Medulla oblongata (tissue), 1 donor: ENCODE results near the gene GALNT10.

Source experiments
- DNase-seq: peaks from one replicate; pipeline ENCODE4 v3.0.0-alpha.2; 2015; ENCODE audit errors: extremely low spot score

The GALNT10 gene

GRCh38 chr5:154375329-154376008, 184.9 kb downstream of the GALNT10 start:
- no peak for DNase-seq

DNA sequence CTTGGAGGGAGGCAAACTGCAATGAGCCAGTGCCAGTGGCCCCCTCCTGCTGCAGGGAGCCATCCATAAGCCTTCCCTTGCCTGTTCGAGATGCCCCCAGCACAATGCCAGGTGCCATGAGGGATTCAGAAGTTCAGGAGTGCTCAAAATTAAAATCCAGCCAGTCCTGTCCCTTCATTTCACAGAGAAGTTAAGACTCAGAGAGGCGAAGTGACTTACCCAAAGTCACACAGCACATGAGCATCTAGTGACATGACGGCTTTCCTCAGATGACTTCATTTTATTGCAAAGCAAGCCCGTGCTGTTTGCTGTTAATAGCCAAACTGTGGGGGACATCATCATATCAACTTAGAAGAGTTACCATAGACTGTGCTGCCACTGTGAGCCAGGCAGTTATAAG, 185.9 kb downstream of the GALNT10 start:
- DNase-seq = no peak

- DNase-seq = no peak
Measured at GRCh38 chr5:154377754-154378533, 187.4 kb downstream of the GALNT10 start.

GRCh38 chr5:154380263-154380662, 189.7 kb downstream of the GALNT10 start:
- DNase-seq = no peak

DNA sequence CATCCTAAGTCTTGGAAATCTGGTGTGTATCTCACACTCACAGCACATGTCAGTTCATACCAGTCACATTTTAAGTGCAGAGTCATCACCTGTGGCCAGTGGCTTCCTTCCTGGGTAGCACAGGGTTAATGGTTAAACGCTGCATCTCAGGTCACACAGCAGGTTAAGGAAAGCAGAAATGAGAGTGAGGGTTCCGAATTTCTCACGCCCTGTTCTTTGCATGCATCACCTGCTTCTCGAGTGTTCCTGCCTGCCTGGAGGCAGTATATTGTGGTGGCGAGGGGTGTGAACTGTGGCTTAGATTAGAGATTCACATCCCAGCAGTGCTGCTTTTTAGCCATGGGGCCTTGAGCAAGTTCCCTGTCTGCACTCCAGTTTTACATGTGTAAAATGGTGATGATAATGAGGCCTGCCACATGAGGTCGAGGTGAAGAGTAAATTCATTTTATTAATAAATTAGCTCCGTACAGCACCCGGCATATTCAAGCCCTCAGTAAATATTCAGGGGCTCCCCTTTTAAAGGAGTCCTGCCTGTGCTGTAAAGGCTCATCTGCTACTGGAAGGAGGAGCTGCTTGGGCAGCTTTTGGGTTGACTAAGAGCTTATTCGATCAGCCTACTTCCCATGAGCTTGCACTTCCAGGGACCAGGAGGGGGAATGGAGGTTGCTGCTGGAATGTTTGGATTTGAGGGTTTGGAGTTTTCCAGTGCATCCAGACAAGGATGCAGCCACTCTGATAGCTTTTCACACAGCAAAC, 194.1 kb downstream of the GALNT10 start:
- DNase-seq = no peak

- DNase-seq = peak; percentile 57
Measured at GRCh38 chr5:154385236-154385512, 194.6 kb downstream of the GALNT10 start.

GRCh38 chr5:154386952-154387629, 196.6 kb downstream of the GALNT10 start:
- no peak for DNase-seq

DNA sequence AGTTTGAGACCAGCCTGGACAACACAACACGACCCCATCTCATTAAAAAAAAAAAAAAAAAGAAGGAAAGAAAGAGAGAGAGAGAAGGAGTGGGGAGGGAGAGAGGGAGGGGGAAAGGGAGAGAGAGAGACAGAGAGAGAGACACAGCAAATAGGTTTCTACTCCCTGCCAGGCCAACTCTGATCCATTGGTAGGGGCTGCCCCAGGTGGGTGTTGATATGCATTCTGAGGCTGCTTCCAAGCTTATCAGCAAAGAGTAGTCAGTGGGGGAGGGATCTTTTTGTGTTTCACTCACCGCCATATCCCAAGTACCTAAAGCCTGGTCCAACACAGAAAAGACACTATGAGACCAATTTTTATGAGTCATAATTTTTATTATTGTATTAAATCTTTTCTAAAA, 198.3 kb downstream of the GALNT10 start:
- DNase-seq = no peak

GRCh38 chr5:154390096-154390495, 199.6 kb downstream of the GALNT10 start:
- no peak for DNase-seq

DNA sequence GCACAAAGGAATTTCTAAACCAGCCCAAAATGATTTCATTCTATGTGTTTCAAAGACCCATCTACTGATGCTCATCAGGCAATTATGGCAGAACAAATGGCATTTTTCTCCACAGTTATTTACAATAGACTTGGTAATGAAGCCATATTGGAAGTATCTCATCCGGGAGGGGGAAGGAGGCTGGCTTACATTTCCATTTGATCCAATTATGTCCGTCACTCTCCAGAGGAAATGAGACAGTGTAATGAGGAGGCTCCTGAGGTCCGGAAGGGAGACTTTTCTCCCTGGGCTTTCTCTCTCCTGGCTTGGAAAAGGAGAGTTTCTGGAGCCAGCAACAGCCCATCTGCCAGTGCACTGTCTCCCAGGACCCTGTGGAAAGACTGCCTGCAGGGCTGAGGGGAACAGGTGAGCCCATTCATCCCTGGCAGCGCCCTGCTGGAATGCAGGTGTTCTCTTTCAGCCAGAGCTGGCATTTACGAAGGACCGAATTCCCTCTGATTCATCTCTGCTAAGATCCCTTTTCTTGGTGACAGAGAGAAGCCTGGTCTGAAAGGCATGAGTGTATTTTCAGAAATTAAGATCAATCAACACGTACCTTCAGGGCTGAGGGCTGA, 200.3 kb downstream of the GALNT10 start:
- no peak for DNase-seq

DNA sequence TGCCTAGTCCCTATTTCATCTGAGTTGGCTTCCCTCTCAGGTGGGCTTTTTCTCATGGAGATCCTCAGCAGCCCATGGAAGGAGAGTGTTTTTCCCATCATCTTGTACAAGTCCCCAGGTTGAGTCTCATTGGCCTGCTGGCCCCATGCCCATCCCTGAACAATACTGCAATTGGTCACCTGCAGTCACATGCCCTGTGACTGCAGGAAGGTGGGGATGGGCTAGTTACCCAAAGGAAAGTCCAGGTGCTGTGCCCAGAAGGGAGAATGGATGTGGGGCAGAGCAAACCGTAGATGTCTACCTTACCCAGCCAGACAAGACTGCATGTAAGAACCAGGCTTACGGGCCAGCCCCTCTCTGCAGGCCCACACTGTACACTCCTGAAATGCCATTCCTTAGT, 201.3 kb downstream of the GALNT10 start:
- no peak for DNase-seq

DNA sequence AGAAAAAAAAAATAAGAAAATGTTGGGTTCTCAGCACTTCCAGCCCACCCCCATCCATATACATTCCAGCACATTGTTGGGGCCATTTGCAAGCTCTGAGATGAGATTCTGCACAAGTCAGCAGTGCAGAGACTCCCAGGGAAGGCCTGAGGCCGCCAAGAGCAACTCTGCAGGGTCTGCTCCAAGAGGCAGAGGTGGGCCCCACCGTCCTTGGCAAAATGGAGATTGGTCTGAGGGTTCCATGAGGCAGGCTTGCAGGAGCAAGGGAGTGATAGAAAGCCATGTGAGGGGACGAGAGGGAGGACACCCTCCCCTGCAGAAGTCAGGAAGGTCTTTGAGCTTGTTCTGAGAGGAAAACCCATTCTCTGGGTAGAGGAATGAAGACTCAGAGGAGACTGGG, 203.3 kb downstream of the GALNT10 start:
- DNase-seq = no peak

GRCh38 chr5:154394307-154394706, 203.8 kb downstream of the GALNT10 start:
- DNase-seq = no peak

- no peak for DNase-seq
Measured at GRCh38 chr5:154395407-154396106, 205.0 kb downstream of the GALNT10 start.

GRCh38 chr5:154396128-154396527, 205.6 kb downstream of the GALNT10 start:
- no peak for DNase-seq

DNA sequence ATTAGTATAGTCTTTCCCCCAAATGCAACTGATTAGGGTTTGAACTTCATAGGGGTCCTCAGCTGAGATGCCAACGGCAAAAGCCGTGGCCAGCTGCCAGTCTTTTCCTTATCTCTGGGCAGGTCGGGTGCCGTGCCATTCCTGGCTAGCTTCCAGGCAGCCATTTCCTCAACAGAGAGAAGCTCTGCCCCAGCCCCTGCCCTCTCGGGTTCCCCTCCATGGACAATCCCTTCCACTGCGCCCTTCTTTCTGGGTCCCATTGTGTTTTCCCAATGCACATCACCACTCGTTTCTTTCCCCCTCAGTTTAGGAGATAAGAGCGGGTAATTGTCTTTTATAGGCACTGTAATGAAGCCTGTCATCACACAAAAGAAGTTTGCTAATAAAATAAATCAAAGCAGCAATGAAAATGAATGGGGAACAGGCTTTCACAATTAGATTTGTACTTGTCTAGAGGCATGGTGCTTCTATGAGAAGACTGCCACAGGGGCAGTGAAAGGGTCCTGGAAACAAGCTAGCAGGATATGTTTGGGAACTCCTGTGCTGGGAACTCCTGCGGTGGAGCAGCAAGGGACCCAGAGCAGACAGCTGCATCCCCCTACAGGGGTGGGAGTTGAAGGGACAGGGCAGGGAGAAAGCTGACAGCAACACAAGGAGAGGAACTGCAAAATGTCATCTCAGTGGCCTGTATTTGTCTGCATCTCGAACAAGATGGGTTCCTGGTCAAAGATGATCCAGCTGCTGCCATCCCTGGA, 207.3 kb downstream of the GALNT10 start:
- DNase-seq = no peak

GRCh38 chr5:154400678-154401077, 210.1 kb downstream of the GALNT10 start:
- no peak for DNase-seq

GRCh38 chr5:154401355-154401754, 210.8 kb downstream of the GALNT10 start:
- no peak for DNase-seq

GRCh38 chr5:154401931-154402330, 211.4 kb downstream of the GALNT10 start:
- no peak for DNase-seq

DNA sequence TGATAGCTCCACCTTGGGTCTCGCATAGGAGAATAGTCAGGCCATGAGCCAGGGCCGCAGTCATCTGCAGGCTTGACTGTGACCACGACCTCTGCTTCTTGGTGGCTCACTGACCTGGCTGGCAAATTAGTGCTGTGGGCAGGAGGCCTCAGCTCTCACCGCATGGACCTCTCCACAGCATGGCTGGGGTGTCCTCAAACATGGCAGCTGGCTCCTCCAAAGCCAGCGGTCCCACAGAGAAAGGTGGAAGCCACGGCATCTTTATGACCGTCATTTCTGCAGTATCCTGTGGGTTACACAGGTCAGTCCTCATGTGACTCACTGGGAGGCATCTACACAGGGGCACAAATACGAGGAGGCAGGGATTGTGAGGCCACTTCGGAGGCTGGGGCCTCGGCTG, 212.1 kb downstream of the GALNT10 start:
- DNase-seq = no peak

DNA sequence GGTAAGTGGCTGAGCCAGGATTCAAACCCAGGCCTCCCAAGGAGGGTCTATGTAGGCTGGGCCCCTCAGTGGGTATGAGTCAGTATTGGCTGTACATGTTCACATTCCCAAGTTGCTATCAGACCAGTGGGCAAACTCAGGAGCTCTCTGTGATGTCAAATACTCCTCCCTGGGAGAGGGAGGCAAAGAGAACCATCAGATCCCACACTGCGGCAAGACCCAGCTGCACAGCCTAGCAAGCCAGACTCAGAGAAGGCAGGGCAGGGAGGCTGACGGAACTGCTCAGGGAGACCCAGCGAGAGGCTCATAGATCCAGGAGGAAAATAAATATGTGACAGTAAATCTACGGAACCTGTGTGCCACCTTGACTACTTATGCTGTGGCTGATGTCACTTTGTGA, 212.7 kb downstream of the GALNT10 start:
- no peak for DNase-seq
